Measurements from ENCODE around the gene HAAO. TPM values are rescaled to one million over a fixed set of nuclear protein-coding genes. Genes with fewer than 3 reads are reported as not detected.

The HAAO gene
- total and polyA plus RNA-seq, 2 donors from 2014 or later: 16.2 to 57.2 TPM

DNA sequence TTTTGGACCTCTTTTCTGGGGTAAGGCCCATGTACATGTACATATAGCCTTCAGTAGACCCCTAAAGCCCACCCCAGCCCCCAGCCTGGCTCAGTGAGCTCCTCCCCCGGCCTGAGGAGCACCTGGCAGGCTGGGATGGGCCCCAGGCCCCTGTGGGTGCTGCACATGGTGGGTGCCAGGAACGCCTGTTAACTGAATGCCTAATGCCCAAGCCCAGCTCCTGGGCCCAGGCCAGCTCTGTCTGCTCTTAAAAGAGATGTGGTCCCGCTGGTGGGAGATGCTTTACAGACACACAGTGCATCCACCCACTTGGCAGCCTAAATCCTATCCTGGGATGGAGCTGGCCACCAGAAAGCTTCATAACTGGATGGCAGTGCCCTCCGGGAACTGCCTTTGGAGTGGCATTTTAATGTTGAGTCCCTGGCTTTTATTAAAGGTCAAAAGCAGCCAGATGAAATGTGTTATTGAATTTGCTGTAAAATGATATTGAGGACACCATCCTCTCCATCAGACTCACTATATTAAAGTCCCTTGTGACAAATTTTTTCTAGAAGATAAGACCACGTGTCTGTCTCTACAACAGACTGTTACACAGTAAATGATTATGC lies 20.7 kb downstream of the HAAO start:
- Histone ChIP-seq H3K27ac (ENCODE audit: low read depth in 2 of 2, low read length in 2 of 2) (no peak overlapping the region), H3K4me3 (ENCODE audit: low read length in 3 of 3) (no peak overlapping the region), H3K9ac (ENCODE audit: low read length in 3 of 3) (no peak overlapping the region), H3K27me3 (ENCODE audit: control insufficient read depth, insufficient read depth, low read length) (no peaks in the 10 kb centered on the region), H3K4me1 (ENCODE audit: control insufficient read depth in 2 of 3, insufficient read depth in 2 of 3, low read depth in 1 of 3, low read length in 3 of 3) (no peaks in the 10 kb centered on the region), H3K36me3 (ENCODE audit: control insufficient read depth in 2 of 3, insufficient read depth in 3 of 3, low read length in 3 of 3) (no peaks in the 10 kb centered on the region), H3K9me3 (ENCODE audit: control insufficient read depth in 2 of 3, insufficient read depth in 1 of 3, low read length in 3 of 3) (no peaks in the 10 kb centered on the region)
- DNase-seq (no peak), FAIRE-seq (no peak)
- intact Hi-C loops (cut with DNase I): no loop called here
- TF ChIP-seq, protein P1, sequence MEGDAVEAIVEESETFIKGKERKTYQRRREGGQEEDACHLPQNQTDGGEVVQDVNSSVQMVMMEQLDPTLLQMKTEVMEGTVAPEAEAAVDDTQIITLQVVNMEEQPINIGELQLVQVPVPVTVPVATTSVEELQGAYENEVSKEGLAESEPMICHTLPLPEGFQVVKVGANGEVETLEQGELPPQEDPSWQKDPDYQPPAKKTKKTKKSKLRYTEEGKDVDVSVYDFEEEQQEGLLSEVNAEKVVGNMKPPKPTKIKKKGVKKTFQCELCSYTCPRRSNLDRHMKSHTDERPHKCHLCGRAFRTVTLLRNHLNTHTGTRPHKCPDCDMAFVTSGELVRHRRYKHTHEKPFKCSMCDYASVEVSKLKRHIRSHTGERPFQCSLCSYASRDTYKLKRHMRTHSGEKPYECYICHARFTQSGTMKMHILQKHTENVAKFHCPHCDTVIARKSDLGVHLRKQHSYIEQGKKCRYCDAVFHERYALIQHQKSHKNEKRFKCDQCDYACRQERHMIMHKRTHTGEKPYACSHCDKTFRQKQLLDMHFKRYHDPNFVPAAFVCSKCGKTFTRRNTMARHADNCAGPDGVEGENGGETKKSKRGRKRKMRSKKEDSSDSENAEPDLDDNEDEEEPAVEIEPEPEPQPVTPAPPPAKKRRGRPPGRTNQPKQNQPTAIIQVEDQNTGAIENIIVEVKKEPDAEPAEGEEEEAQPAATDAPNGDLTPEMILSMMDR (IDR thresholded peaks at IDR 0.05; ENCODE audit: borderline replicate concordance, extremely low read depth, insufficient read depth): no peak

DNA sequence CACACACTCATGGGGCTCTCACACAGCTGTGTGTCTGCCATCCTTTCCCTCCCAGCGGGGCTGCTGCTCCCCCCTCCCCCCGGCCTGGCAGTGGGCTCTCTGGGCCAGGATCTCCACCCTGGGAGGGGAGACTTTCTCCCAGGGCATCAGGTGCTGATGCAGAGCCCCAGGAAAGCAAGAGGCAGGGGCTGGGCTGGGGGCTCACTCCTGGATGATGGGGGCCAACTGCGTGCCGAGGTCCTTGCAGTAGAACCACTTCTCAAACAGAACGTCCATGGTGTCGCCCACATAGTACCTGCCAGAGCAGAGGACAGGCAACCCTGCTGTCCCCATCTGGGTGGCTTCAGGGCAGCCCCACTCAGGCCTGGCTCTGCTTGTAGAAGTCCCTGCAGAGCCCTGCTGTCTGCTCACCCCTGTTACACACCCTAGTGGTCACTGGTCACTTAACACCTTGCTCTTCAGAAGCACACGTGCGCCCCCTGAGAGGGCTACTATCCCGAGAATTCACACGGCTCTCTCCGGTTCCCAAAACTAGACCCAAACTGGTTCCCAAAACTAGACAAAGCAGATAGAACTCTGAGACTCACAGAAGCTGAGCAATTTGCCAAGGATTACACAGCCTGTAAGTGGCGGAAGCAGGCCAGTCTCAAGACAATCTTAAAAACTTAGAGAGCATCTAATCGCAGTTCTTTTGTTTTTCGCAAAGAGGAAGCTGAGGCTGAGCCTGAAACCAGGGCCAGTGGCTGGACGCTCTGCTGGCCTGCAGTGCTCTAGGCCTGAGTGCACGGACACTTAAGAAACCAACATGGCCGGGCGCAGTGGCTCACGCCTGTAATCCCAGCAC lies 21.9 kb downstream of the HAAO start:
- Histone ChIP-seq H3K4me1 (ENCODE audit: control insufficient read depth in 2 of 3, insufficient read depth in 2 of 3, low read depth in 1 of 3, low read length in 3 of 3) (no peaks in the 10 kb centered on the region), H3K27ac (ENCODE audit: low read depth in 2 of 2, low read length in 2 of 2) (no peak overlapping the region), H3K27me3 (ENCODE audit: control insufficient read depth, insufficient read depth, low read length) (no peaks in the 10 kb centered on the region), H3K9me3 (ENCODE audit: control insufficient read depth in 2 of 3, insufficient read depth in 1 of 3, low read length in 3 of 3) (no peaks in the 10 kb centered on the region), H3K36me3 (ENCODE audit: control insufficient read depth in 2 of 3, insufficient read depth in 3 of 3, low read length in 3 of 3) (no peaks in the 10 kb centered on the region), H3K9ac (ENCODE audit: low read length in 3 of 3) (no peak overlapping the region), H3K4me3 (ENCODE audit: low read length in 3 of 3) (no peak overlapping the region)
- peak in 3 of 5 donors; percentile 50 to 69 (median 62) for DNase-seq
- no peak for FAIRE-seq
- TF ChIP-seq, protein P1 (IDR thresholded peaks at IDR 0.05; ENCODE audit: borderline replicate concordance, extremely low read depth, insufficient read depth): no peak
- intact Hi-C loops (cut with DNase I): no loop called here

DNA sequence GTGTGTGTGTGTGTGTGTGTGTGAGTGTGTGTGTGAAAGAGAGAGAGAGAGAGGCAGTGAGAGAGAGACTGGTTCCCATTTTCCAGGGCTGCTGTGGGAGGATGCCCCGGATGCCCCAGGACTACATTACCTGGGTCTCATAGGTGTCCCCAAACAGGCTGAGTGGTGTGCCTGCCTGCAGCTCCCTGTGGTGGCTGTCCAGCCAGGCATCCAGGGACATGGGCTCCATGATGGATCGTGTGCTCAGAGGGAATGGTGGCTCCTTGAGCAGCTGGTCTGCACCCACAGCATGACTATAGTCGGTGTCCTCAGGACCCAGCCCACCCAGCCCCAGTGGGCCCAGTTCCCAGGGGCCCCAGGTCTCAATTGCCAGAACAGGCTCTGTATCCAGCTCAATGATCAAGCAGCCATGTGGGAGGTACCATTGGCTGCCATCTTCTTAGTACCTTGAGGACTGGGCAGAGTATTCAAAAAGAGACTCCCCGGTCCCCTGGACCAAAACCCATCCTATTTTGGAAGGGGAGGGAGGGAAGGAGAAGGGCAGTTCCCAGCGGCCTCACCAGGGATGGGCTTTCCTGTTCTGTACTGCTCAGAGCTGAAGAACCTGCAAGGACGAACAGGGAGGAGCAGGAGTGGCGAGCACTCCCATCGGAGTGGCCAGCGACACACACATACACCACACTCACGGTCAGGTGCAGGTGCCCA lies 22.6 kb downstream of the HAAO start:
- TF ChIP-seq, protein P1 (IDR thresholded peaks at IDR 0.05; ENCODE audit: borderline replicate concordance, extremely low read depth, insufficient read depth): no peak
- Histone ChIP-seq H3K27ac (ENCODE audit: low read depth in 2 of 2, low read length in 2 of 2) (no peak overlapping the region), H3K9me3 (ENCODE audit: control insufficient read depth in 2 of 3, insufficient read depth in 1 of 3, low read length in 3 of 3) (no peaks in the 10 kb centered on the region), H3K9ac (ENCODE audit: low read length in 3 of 3) (no peak overlapping the region), H3K4me1 (ENCODE audit: control insufficient read depth in 2 of 3, insufficient read depth in 2 of 3, low read depth in 1 of 3, low read length in 3 of 3) (no peaks in the 10 kb centered on the region), H3K27me3 (ENCODE audit: control insufficient read depth, insufficient read depth, low read length) (no peaks in the 10 kb centered on the region), H3K4me3 (ENCODE audit: low read length in 3 of 3) (no peak overlapping the region), H3K36me3 (ENCODE audit: control insufficient read depth in 2 of 3, insufficient read depth in 3 of 3, low read length in 3 of 3) (no peaks in the 10 kb centered on the region)
- FAIRE-seq (no peak), DNase-seq (no peak)
- intact Hi-C loops (cut with DNase I): no loop called here
